HG03060 (cell line): Measurements from ENCODE around the gene CMTM7.

Experiments used
- ATAC-seq: cut with Tn5 transposase; IDR thresholded peaks from one replicate; pipeline ENCODE4 v1.9.1; 2021; ENCODE audit warnings: low read depth, moderate number of reproducible peaks; ENCODE audit not compliant: unreplicated experiment

CMTM7 gene

DNA sequence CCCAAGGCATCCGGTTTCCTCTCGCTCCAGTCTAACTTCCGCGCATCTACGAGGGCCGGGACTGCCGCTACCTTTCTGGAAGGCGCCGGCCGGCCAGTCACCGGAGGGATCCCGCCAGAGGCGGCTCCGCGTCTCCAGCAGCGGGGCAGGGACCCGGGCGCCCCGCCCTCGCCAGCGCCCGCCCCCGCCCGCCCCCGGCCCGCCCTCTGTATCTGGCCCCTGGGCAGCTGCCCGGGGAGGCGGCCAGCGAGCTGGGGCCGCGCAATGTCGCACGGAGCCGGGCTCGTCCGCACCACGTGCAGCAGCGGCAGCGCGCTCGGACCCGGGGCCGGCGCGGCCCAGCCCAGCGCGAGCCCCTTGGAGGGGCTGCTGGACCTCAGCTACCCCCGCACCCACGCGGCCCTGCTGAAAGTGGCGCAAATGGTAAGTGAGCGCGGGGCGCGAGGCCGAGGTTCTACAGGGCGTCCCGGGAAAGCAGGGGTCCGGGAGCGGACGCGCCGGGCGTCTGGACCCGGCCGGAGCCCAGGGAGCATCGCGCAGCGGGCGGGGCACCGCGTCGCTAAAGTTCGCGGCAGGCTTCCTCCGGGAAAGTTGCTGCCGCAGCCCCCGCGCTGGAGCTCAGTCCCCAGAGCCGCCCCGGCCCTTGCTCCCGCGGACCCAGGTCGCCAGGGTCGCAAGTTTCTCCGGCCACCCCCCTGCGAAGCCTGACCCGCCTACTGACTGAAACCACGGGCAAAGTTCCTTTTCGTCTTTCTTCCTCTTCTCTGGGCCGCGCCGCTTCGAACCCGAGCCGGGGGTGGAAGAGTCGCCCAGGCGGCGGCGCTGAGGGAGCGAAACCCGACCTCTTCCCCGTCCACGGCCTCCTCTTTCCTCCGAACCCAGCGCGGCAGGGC lies at the start of gene CMTM7:
Gene CMTM7 (plus strand): TSS at position 211 of the 893 bp plus-strand sequence. CDS start 54 bp downstream, at position 265.
- ATAC-seq, result no peak

DNA sequence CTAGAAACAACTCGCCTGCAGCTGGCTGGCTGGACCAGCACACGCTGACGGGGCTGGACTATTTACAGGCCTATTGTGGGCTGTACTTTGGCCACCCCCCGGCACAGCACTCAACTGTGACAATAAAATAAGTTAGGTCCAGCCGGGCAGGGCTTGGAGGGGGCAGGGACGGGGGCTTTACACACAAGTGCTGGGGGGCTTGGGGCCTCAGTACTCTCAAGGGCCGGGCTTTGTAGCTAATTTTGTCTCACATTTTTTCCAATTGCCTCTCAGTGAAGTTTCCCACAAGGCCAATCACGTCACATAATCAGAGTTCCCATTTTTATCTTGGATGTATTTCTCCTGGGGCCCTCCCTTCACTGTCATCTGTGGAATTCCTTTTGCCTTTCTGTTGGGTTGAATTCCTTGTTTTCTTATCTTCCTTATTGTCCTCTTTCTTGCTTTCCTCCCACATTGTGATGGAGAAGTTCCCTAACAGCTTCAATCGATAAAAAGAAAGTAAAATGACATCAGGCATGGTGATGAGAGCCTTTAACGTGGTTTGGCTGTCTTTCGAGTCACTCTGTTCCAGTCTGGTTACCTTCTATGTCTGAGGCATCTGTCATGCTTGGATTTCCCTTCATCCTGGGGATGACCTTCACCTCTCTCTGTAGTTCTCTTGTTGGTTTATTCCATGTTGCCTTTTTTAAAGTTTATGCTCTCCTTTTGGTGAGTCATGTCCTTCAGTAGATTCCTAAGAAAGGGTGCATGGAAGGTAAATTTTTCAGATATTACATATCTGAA lies 44.1 kb upstream of the CMTM7 start:
- no peak for ATAC-seq

DNA sequence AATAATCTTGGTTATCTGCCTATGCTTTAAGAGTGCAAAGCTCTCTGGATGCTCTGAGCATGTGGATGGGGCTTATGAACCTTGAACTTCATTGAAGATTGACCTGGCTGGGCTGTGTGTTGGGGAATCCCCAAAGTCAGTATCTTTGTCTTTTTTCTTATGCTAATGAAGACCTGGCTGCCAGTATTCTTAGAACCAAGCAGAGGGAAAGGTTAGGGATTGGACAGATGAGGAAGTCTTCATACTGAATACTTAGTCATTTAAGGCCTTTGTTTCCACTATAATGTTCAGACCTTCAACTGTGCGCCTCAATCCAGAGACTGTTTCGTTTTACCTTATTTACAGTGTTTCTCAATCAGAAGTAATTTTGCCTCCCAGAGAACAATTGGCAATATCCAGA lies 42.5 kb upstream of the CMTM7 start:
- no peak for ATAC-seq

- no peak for ATAC-seq
Observed at GRCh38 chr3:32352563-32352962, 39.1 kb upstream of the CMTM7 start.

- ATAC-seq, result no peak
Observed at GRCh38 chr3:32353351-32353750, 38.3 kb upstream of the CMTM7 start.

- ATAC-seq, result no peak
Observed at GRCh38 chr3:32354362-32354778, 37.3 kb upstream of the CMTM7 start.

DNA sequence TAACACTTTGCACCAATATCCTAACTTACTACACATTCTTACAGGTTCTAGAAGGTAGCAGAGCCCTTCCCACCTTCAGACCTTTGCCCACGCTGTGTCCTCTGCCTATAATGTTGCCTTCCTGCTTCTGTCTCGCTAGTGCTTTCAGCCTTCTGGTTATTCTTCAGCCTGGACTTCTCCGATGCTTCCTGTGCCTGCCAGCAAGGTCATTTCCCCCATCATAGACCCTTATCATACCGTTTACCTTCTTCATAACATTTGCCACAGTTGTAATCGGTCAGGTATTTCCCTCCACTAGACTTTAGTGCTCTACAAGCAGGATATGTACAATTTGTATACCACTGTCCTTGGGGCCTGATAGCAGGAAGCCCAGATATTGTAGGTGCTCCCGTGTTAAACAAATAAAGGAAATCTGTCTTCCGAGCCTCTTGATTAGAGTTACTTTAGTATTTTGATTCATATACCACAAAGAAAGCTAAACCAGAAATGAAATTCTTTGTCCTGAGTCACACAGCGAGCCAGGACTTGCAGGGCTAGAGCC lies 35.8 kb upstream of the CMTM7 start:
- no peak for ATAC-seq

DNA sequence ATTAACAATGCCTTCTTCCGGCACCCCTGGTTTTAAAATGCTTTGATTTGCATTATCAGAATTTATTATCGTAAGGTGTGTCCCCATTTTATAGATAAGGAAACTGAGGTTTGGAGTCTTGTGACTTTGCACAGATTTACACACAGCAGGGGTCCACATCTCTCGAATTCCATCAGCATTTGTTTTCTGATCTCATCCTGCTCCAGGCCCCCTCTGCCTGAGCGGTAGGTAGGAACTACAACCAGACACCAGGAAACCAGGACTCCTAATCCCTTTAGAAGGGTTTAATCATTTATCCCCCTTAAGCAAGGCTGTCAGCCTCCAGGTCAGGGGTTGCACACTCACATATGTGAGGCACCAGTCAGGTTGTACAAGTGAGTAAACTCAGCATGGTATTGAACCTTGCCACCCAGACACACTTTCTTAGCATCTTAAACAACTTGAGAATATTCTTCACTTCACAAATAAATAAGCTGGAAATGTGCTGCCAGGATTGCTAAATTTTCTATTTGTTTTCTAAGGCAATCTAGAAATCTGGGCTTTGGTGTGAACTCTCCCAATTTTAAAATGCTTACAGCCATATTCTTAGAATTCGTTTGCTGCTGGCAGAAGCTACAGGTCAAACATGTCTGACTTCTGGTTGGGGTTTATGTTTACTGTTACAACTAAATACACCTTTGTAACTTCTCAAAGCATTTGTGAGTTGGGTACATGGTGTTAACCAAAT lies 31.7 kb upstream of the CMTM7 start:
- ATAC-seq, result no peak

DNA sequence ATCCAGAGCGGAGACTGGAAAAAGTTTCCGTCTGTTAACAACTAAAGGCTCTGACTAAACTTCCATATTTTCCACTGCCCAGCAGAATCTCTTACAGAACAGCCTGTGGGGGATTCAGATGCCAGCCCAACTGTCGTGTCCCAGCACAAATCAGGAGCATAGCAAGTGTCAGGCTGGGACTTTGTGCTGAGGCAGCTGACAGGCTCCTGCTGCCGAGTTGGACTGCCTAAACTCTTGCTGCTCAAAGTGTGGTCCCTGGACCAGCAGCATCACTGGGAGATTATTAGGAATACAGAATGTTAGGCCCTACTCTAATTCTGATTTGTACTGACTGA lies 31.2 kb upstream of the CMTM7 start:
- no peak for ATAC-seq

- no peak for ATAC-seq
Observed at GRCh38 chr3:32366638-32367397, 24.8 kb upstream of the CMTM7 start.

DNA sequence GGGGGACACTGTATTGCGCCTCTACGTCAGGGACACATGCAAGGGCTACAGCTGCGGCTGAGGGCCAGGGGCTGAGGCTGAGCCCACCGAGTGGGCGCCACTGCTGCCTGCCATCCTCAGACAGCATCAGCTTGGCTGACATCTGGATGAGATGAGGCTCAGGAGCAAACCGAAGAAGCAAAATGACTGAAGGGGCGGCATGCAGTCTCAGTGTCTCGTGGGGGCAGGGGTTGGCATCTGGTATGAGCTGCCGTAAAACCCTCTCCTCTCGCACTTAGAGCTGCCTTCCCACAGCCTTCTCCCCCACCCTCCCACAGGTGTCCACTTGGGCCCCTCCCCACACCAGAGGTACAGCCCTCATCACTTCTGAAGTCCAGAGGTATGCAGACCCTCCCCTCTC lies 24.2 kb upstream of the CMTM7 start:
- ATAC-seq, result no peak

GRCh38 chr3:32371461-32372212 lies 20.0 kb upstream of the CMTM7 start:
- ATAC-seq, result no peak

DNA sequence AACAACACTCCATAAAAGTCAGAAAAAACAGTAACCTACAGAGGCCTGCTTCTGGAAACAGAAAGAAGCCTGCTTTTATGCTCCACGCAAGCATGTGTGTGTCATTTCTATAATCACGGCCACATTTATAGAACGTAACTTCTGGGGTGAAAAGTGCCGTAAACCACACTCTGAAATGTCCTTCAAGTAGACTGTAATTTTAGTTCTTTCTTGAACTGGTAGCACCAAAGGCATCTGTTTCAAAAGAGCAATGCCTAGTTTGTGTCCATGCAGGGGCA lies 19.5 kb upstream of the CMTM7 start:
- no peak for ATAC-seq

GRCh38 chr3:32373276-32373675 lies 18.4 kb upstream of the CMTM7 start:
- no peak for ATAC-seq

- no peak for ATAC-seq
Observed at GRCh38 chr3:32373844-32374243, 17.8 kb upstream of the CMTM7 start.

DNA sequence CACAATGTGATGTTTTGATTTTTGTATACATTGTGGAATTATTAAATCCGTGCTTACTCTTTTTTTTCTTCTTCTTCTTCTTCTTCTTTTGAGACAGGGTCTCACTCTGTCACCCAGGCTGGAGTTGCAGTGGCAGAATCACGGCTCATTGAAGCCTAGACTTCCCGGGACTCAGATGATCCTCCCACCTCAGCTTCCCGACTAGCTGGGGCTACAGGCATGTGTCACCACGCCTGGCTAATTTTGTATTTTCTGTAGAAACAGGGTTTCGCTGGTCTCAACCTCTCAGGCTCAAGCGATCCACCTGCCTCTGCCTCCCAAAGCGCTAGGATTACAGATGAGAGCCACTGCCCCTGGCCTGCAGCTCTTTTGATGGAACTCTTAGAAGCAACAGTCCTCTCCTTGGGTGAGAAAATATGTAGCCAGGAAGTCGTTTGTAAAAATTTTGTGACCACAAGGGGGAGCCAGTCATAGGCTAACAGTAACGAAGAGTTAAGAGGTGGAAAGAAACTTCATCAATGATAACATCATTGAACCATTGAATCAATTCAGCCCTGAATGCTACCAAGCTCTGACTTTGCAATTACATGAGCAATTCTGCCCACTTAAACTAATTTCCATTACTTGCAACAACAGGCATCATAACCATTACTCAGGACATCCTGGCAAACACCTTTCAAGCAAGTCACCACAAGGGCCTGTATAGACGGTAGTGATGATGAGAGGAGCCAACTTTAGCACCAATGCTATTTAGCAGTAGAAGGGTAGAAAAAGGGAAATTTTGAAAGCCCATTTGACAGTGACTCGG lies 16.7 kb upstream of the CMTM7 start:
- no peak for ATAC-seq

GRCh38 chr3:32375596-32375930 lies 16.1 kb upstream of the CMTM7 start:
- no peak for ATAC-seq

DNA sequence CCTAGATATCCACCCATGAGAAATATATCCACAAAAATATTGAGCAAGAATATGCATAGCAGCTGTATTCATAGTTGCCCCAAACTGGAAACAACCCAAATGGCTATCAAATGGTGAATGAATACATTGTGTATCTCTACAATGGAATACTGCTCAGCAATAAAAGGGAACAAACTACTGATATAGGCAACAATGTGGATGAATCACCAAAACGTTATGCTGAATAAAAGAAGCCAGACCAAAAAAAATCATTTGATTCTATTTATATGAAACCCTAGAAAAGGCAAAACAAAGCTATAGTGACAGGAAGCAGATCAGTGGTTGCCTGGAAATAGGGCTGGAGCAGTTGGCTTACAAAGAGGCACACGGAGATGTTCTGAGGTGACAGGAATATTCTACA lies 15.5 kb upstream of the CMTM7 start:
- ATAC-seq, result no peak
